HepG2 (cell line): Measurements from ENCODE around the gene BIRC3. TPM values are rescaled to one million over a fixed set of nuclear protein-coding genes. Genes with fewer than 3 reads are reported as not detected.
A peak's percentile ranks its signal among the peaks of the same experiment; 100 is the strongest.

Source experiments
- ARID5B ChIP-seq: IDR thresholded peaks from 2 replicates; pipeline ENCODE4 v1.4.0; 2020; ENCODE audit warnings: mild to moderate bottlenecking, missing genetic modification reagents
- ASH2L ChIP-seq: fragments of 300-600, 200-600 bp; sonication (generic); IDR thresholded peaks from 2 replicates; pipeline ENCODE4 v1.7.0; 2017; ENCODE audit warnings: low read depth, mild to moderate bottlenecking, moderate library complexity, mixed read lengths, low read length; ENCODE audit not compliant: insufficient read length
- EP300 ChIP-seq, 3 experiments: sonication (generic) in 1 of 3; formaldehyde crosslinking in 1 of 3; IDR thresholded peaks; 2 replicates each; pipeline versions ENCODE4 v1.5.1 to v1.6.1; 2011 to 2020; ENCODE audit warnings: low read depth in 2 of 3, low read length in 2 of 3, borderline replicate concordance in 1 of 3, improper control_type of control experiment in 1 of 3, mild to moderate bottlenecking in 1 of 3, missing genetic modification reagents in 1 of 3, moderate library complexity in 1 of 3
- HNRNPL ChIP-seq: fragments of 200-400 bp; formaldehyde crosslinking; IDR thresholded peaks from 2 replicates; pipeline ENCODE4 v1.6.1; 2017; ENCODE audit warnings: mild to moderate bottlenecking, low read depth, low read length
- RXRB ChIP-seq: IDR thresholded peaks from 2 replicates; pipeline ENCODE4 v1.6.1; 2016; ENCODE audit warnings: borderline replicate concordance, missing genetic modification reagents, missing compliant biosample characterization
- SMC3 ChIP-seq: IDR thresholded peaks from 2 replicates; pipeline ENCODE4 v1.6.1; 2011; ENCODE audit warnings: low read length, improper control_type of control experiment
- ZBTB37 ChIP-seq: sonication (generic); formaldehyde crosslinking; IDR thresholded peaks from 2 replicates; pipeline ENCODE4 v1.4.0; 2020; ENCODE audit warnings: mild to moderate bottlenecking, missing genetic modification reagents
- ZBTB7A ChIP-seq: sonication (generic); formaldehyde crosslinking; IDR thresholded peaks from 2 replicates; pipeline ENCODE4 v1.8.0; 2022; ENCODE audit warnings: mild to moderate bottlenecking, missing genetic modification reagents
- ZMAT5 ChIP-seq: sonication (generic); formaldehyde crosslinking; IDR thresholded peaks from 2 replicates; pipeline ENCODE4 v1.5.0; 2020; ENCODE audit warnings: mild to moderate bottlenecking, low read depth, missing genetic modification reagents, borderline replicate concordance
- ZMYM4 ChIP-seq: sonication (generic); formaldehyde crosslinking; IDR thresholded peaks from 2 replicates; pipeline ENCODE4 v1.8.1; 2023; ENCODE audit warnings: mild to moderate bottlenecking, missing genetic modification reagents
- ZNF264 ChIP-seq: sonication (generic); formaldehyde crosslinking; IDR thresholded peaks from 2 replicates; pipeline ENCODE4 v1.4.0; 2020; ENCODE audit warnings: missing genetic modification reagents
- ZNF30 ChIP-seq: sonication (generic); formaldehyde crosslinking; IDR thresholded peaks from 2 replicates; pipeline ENCODE4 v1.5.0; 2020; ENCODE audit warnings: mild to moderate bottlenecking, missing genetic modification reagents
- polyA plus RNA-seq, 8 experiments: library from polyadenylated mRNA; depleted of rRNA in 3 of 8; stranded (reverse) in 7 of 8; unstranded in 1 of 8; fragments of >200 nt; fragmentation: Illumina TruSeq in 4 of 8; extraction: Trizol in 4 of 8; gene quantifications; 2 replicates each; pipeline versions ENCODE4 v1.2.1 to v1.2.3, GENCODE V29; 2011 to 2016; ENCODE audit warnings: low read depth in 4 of 8, missing spikeins in 1 of 8, mixed read lengths in 1 of 8; ENCODE audit not compliant: insufficient read depth in 1 of 8
- total RNA-seq, 5 experiments: library from RNA; depleted of rRNA; stranded (reverse); fragments of >200 nt; fragmentation: Illumina TruSeq; extraction: Trizol; gene quantifications; 2 replicates each; pipeline ENCODE4 v1.2.3, GENCODE V29; 2016; ENCODE audit warnings: low read depth in 1 of 5

Gene BIRC3
- total and polyA plus RNA-seq, 2 of the 13 experiments (the other 11 are each of a cell fraction or from before 2014, with no cell fraction given) = 0.41 to 4.2 TPM

GRCh38 chr11:102287964-102288724 is 29.1 kb upstream of the BIRC3 start (continued):
- TF ChIP-seq ASH2L (no peak), ZMAT5 (CRISPR knock-in tag) (no peak), ZMYM4 (0 out of 2 replicates have a peak, but pooled peaks have one; percentile 39), ZNF30 (CRISPR knock-in tag) (no peak), RXRB (peak; percentile 34; the same call in 1 of the 2 replicates), ARID5B (peak; percentile 55), HNRNPL (no peak), ZBTB7A (CRISPR knock-in tag) (no peak), ZBTB37 (CRISPR knock-in tag) (peak; percentile 78; the same call in 1 of the 2 replicates), SMC3 (peak; percentile 81; the same call in 1 of the 2 replicates), EP300 (IDR thresholded peaks at IDR 0.05; ENCODE audit: low read depth in 2 of 2, low read length in 2 of 2) (0 out of 4 replicates have a peak, but pooled peaks of 1 of the 2 experiments have one; percentile 13), EP300 (CRISPR knock-in tag; IDR thresholded peaks at IDR 0.05; ENCODE audit: borderline replicate concordance) (no peak), ZNF264 (CRISPR knock-in tag) (no peak)
